K562 (cell line): ENCODE measurements around the gene UTP20. TPM values are rescaled to one million over a fixed set of nuclear protein-coding genes. Genes with fewer than 3 reads are reported as not detected.

Experiments used
- ATAC-seq: fragments of 200-7000 bp; cut with Tn5 transposase; 3 replicates; pipeline ENCODE4 v1.9.1; 2020; ENCODE audit warnings: moderate library complexity
- BruUV-seq: library from RNA; stranded (reverse); fragments of 400-500 nt; replicated peaks from 2 replicates; lab custom pipeline; 2021; lab: Mats Ljungman, UMichigan
- CTCF ChIA-PET: fragments of 300-600 bp; formaldehyde crosslinking; extraction: SDS; loops from one replicate; lab custom pipeline; 2021; ENCODE audit warnings: low intra/inter-chr PET ratio; lab: Yijun Ruan, JAX
- POLR2A ChIA-PET: fragments of 300-600, 350-650 bp; sonication (Branson Sonifier 250); formaldehyde crosslinking; extraction: SDS; loops from one replicate; lab custom pipeline; 2021; ENCODE audit warnings: antibody characterized with exemption, inconsistent platforms; lab: Yijun Ruan, JAX
- DNase-seq, 4 experiments: peaks; one replicate each; pipeline versions ENCODE4 v3.0.0 to v3.0.0-alpha.2; 2011 to 2018; ENCODE audit warnings: low spot score in 3 of 4, mixed read lengths in 3 of 4; ENCODE audit errors: extremely low read depth in 1 of 4
- FAIRE-seq: peaks from 2 replicates; lab custom pipeline; 2011; peaks lifted over from hg19 to GRCh38; lab: Jason Lieb, UNC
- H2AFZ ChIP-seq: 2 replicates; pipeline ENCODE4 v1.6.0; 2011; ENCODE audit warnings: low read depth, low read length, control low read depth, inconsistent platforms
- H3K27ac ChIP-seq: fragments of 200-600 bp; 3 replicates; pipeline ENCODE4 v1.8.0; 2011; ENCODE audit warnings: low read depth, mild to moderate bottlenecking, control low read depth, inconsistent platforms, low read length, moderate library complexity, mixed read lengths; ENCODE audit errors: extremely low read depth
- H3K27me3 ChIP-seq, 2 experiments: fragments of 300-600 bp in 1 of 2; 2 replicates in 1 of 2; 3 replicates in 1 of 2; pipeline versions ENCODE4 v1.6.0 to v1.8.0; 2011; ENCODE audit warnings: inconsistent platforms in 2 of 2, low read length in 2 of 2, mild to moderate bottlenecking in 1 of 2, mixed read lengths in 1 of 2, moderate library complexity in 1 of 2; ENCODE audit not compliant: control insufficient read depth in 2 of 2, insufficient read depth in 2 of 2
- H3K36me3 ChIP-seq: fragments of 300-600 bp; 3 replicates; pipeline ENCODE4 v1.8.0; 2011; ENCODE audit warnings: mild to moderate bottlenecking, low read length, inconsistent platforms; ENCODE audit not compliant: control insufficient read depth, insufficient read depth
- H3K4me1 ChIP-seq, 2 experiments: fragments of 200-600 bp in 1 of 2; replicated peaks in 1 of 2; 2 replicates in 1 of 2; 3 replicates in 1 of 2; pipeline versions ENCODE4 v1.5.1 to v1.8.0; 2011; ENCODE audit warnings: inconsistent platforms in 2 of 2, low read length in 2 of 2, mild to moderate bottlenecking in 1 of 2, mixed read lengths in 1 of 2, moderate library complexity in 1 of 2; ENCODE audit not compliant: control insufficient read depth in 2 of 2, insufficient read depth in 2 of 2
- H3K4me2 ChIP-seq: 2 replicates; pipeline ENCODE4 v1.6.1; 2011; ENCODE audit warnings: low read length, control low read depth, inconsistent platforms, mixed read lengths; ENCODE audit not compliant: insufficient read depth
- H3K4me3 ChIP-seq: fragments of 200-600 bp; sonication (generic), shearing (Covaris generic); 2 replicates; pipeline ENCODE4 v1.5.1; 2016; ENCODE audit warnings: control low read depth, inconsistent platforms
- H3K79me2 ChIP-seq: fragments of 200-600 bp; 3 replicates; pipeline ENCODE4 v1.8.0; 2011; ENCODE audit warnings: low read length, inconsistent platforms; ENCODE audit not compliant: control insufficient read depth, insufficient read depth
- H3K9ac ChIP-seq, 2 experiments: 2 replicates each; pipeline versions ENCODE4 v1.6.0 to v1.6.1; 2011; ENCODE audit warnings: low read depth in 2 of 2, low read length in 2 of 2, control low read depth in 1 of 2, inconsistent platforms in 1 of 2, mild to moderate bottlenecking in 1 of 2, mixed read lengths in 1 of 2; ENCODE audit not compliant: insufficient read depth in 1 of 2
- H3K9me1 ChIP-seq: one replicate; pipeline ENCODE4 v1.6.0; 2011; ENCODE audit warnings: inconsistent platforms, mild to moderate bottlenecking, low read length, moderate library complexity; ENCODE audit not compliant: control insufficient read depth, insufficient read depth
- H3K9me3 ChIP-seq: replicated peaks from 2 replicates; pipeline ENCODE4 v1.5.1; 2011; ENCODE audit warnings: low read depth, low read length, inconsistent platforms; ENCODE audit not compliant: control insufficient read depth, insufficient read depth
- H4K20me1 ChIP-seq: replicated peaks from 2 replicates; pipeline ENCODE4 v1.6.1; 2011; ENCODE audit warnings: low read length, inconsistent platforms, mixed read lengths; ENCODE audit not compliant: control insufficient read depth, insufficient read depth
- CBX3 ChIP-seq, 2 experiments: IDR thresholded peaks; 1 replicate in 1 of 2; 2 replicates in 1 of 2; pipeline ENCODE4 v1.6.1; 2012; ENCODE audit warnings: inconsistent platforms in 2 of 2, low read length in 2 of 2, borderline replicate concordance in 1 of 2, control low read depth in 1 of 2
- HDAC6 ChIP-seq: IDR thresholded peaks from 2 replicates; pipeline ENCODE4 v1.6.1; 2012; ENCODE audit warnings: low read depth, mild to moderate bottlenecking, control low read depth, inconsistent platforms, low read length, moderate library complexity
- RHOXF2B ChIP-seq: fragments of 250-450 bp; sonication (Bioruptor Pico); conservative IDR thresholded peaks from 2 replicates; pipeline ENCODE4 v1.5.1; 2021
- SMARCC2 ChIP-seq: fragments of 450-650 bp; IDR thresholded peaks from 2 replicates; pipeline ENCODE4 v1.6.1; 2017; ENCODE audit warnings: antibody characterized with exemption, moderate library complexity, mild to moderate bottlenecking, low read depth
- ZNF644 ChIP-seq: fragments of 200-800 bp; sonication (Bioruptor generic); IDR thresholded peaks from 2 replicates; pipeline ENCODE4 v1.6.1; 2016; ENCODE audit warnings: low read depth, missing genetic modification characterization, missing compliant biosample characterization
- in situ Hi-C: fragments of 300-500 bp; cut with MboI; formaldehyde crosslinking; loops from 4 replicates; pipeline ENCODE4 v1.15.0; 2018; ENCODE audit warnings: inconsistent platforms, mixed read lengths
- intact Hi-C: fragments of 100-400 bp; cut with micrococcal nuclease; formaldehyde crosslinking; loops from 2 replicates; pipeline ENCODE4 v1.14.2; 2022
- polyA plus RNA-seq, 8 experiments: library from polyadenylated mRNA; depleted of rRNA in 4 of 8; stranded (reverse) in 5 of 8; unstranded in 3 of 8; fragments of >200 nt; fragmentation: Nextera tagmentation in 2 of 8; fragmentation: Illumina TruSeq in 1 of 8; extraction: Ambion mirVana in 2 of 8; extraction: Trizol in 1 of 8; gene quantifications; 2 replicates each; pipeline versions ENCODE4 v1.2.1 to v1.2.3, GENCODE V29; 2011 to 2014; ENCODE audit warnings: inconsistent platforms in 1 of 8, missing spikeins in 1 of 8
- total RNA-seq, 7 experiments: library from RNA; depleted of rRNA in 6 of 7; stranded (reverse); fragments of >200 nt in 6 of 7; fragmentation: Illumina TruSeq in 2 of 7; extraction: Trizol in 2 of 7; gene quantifications; 2 replicates each; pipeline versions ENCODE4 v1.2.1 to v1.2.3, GENCODE V29; 2011 to 2021; ENCODE audit warnings: low replicate concordance in 1 of 7
- TF ChIP-seq, protein P1 (sequence below): sonication (generic); formaldehyde crosslinking; IDR thresholded peaks from 2 replicates; pipeline ENCODE4 v1.8.0; 2022; ENCODE audit warnings: mild to moderate bottlenecking, missing genetic modification reagents, borderline replicate concordance
- TF ChIP-seq, protein P2 (sequence below): fragments of 250-450 bp; sonication (Bioruptor Pico); IDR thresholded peaks from 2 replicates; pipeline ENCODE4 v1.8.0; 2021; ENCODE audit warnings: borderline replicate concordance, mild to moderate bottlenecking, moderate library complexity; ENCODE audit not compliant: poor library complexity, severe bottlenecking
- TF ChIP-seq, protein P3 (sequence below), 3 experiments: IDR thresholded peaks in 2 of 3; conservative IDR thresholded peaks in 1 of 3; 2 replicates each; pipeline ENCODE4 v1.5.1; 2011 to 2012; ENCODE audit warnings: low read length in 3 of 3, mild to moderate bottlenecking in 3 of 3, control low read depth in 2 of 3, improper control_type of control experiment in 1 of 3, inconsistent platforms in 1 of 3, low read depth in 1 of 3, mixed read lengths in 1 of 3, moderate library complexity in 1 of 3; ENCODE audit not compliant: insufficient read depth in 2 of 3
- TF ChIP-seq, protein P4 (sequence below): fragments of 250-450 bp; sonication (Bioruptor Pico); IDR thresholded peaks from 2 replicates; pipeline ENCODE4 v1.9.0; 2021; ENCODE audit warnings: mild to moderate bottlenecking

Gene UTP20
- total and polyA plus RNA-seq, 9 of the 15 experiments (the other 6 are each of a cell fraction or from before 2014, with no cell fraction given), result 4.3 to 41.3 (median 20.7) TPM

DNA sequence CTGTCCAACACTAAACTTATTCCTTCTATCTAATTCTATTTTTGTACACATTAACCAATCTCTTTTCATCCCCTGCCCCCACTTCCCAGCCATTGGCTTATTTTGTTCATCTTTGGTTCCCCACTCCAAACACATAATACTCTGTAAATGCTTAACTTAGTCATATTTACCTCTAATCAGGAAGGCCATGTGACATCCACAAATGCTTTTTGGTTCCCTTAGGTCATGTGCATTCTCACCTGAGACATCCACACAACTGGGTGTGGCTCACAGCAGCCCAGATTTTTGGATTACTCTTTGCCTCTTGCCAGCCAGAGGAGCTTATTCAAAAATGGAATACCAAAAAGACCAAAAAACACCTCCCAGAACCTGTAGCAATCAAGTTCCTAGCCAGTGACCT lies 99.2 kb downstream of the UTP20 start:
- Histone ChIP-seq H3K36me3 (peaks cover 81% of the 10 kb centered on the region; the same call in 2 of the 3 replicates), H2AFZ (no peak overlapping the region), H4K20me1 (no peaks in the 10 kb centered on the region), H3K9me1 (no peaks in the 10 kb centered on the region), H3K9me3 (no peaks in the 10 kb centered on the region), H3K4me2 (no peak overlapping the region), H3K79me2 (no peaks in the 10 kb centered on the region), H3K27me3 (no peaks in the 10 kb centered on the region), H3K4me1 (no peaks in the 10 kb centered on the region), H3K27ac (no peak overlapping the region), H3K9ac (no peak overlapping the region), H3K4me3 (no peak overlapping the region)
- no peak for DNase-seq
- TF ChIP-seq, protein P1, sequence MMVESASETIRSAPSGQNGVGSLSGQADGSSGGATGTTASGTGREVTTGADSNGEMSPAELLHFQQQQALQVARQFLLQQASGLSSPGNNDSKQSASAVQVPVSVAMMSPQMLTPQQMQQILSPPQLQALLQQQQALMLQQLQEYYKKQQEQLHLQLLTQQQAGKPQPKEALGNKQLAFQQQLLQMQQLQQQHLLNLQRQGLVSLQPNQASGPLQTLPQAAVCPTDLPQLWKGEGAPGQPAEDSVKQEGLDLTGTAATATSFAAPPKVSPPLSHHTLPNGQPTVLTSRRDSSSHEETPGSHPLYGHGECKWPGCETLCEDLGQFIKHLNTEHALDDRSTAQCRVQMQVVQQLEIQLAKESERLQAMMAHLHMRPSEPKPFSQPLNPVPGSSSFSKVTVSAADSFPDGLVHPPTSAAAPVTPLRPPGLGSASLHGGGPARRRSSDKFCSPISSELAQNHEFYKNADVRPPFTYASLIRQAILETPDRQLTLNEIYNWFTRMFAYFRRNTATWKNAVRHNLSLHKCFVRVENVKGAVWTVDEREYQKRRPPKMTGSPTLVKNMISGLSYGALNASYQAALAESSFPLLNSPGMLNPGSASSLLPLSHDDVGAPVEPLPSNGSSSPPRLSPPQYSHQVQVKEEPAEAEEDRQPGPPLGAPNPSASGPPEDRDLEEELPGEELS, result no peak
- TF ChIP-seq, protein P2, sequence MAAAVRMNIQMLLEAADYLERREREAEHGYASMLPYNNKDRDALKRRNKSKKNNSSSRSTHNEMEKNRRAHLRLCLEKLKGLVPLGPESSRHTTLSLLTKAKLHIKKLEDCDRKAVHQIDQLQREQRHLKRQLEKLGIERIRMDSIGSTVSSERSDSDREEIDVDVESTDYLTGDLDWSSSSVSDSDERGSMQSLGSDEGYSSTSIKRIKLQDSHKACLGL (CRISPR knock-in tag), result no peak
- TF ChIP-seq ZNF644 (tag), result no peak
- TF ChIP-seq, protein P3, sequence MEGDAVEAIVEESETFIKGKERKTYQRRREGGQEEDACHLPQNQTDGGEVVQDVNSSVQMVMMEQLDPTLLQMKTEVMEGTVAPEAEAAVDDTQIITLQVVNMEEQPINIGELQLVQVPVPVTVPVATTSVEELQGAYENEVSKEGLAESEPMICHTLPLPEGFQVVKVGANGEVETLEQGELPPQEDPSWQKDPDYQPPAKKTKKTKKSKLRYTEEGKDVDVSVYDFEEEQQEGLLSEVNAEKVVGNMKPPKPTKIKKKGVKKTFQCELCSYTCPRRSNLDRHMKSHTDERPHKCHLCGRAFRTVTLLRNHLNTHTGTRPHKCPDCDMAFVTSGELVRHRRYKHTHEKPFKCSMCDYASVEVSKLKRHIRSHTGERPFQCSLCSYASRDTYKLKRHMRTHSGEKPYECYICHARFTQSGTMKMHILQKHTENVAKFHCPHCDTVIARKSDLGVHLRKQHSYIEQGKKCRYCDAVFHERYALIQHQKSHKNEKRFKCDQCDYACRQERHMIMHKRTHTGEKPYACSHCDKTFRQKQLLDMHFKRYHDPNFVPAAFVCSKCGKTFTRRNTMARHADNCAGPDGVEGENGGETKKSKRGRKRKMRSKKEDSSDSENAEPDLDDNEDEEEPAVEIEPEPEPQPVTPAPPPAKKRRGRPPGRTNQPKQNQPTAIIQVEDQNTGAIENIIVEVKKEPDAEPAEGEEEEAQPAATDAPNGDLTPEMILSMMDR (IDR thresholded peaks at IDR 0.05 in 2 of 3, conservative IDR thresholded peaks at IDR 0.05 in 1 of 3; ENCODE audit: insufficient read depth in 2 of 3, low read depth in 1 of 3, low read length in 3 of 3), result no peak
- no peak for TF ChIP-seq HDAC6
- TF ChIP-seq SMARCC2, result no peak
- no peak for TF ChIP-seq RHOXF2B (CRISPR knock-in tag)
- TF ChIP-seq, protein P4, sequence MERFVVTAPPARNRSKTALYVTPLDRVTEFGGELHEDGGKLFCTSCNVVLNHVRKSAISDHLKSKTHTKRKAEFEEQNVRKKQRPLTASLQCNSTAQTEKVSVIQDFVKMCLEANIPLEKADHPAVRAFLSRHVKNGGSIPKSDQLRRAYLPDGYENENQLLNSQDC (CRISPR knock-in tag), result no peak
- TF ChIP-seq CBX3 (IDR thresholded peaks at IDR 0.05; ENCODE audit: borderline replicate concordance in 1 of 2, low read length in 2 of 2), result no peak
- ChIA-PET POLR2A (interaction anchor here (1.1 kb wide), 1 partner anchor 28 kb away, joined by 3 read pairs; no protein-coding TSS in a partner anchor), CTCF (no interaction called here)
- FAIRE-seq, result no peak
- no peak for ATAC-seq
- intact Hi-C loops (no loop called here), in situ Hi-C loops (no loop called here)
- BruUV-seq, result no TSS peak
